IMR-90 (cell line): ENCODE data around the gene QSOX2. TPM values are rescaled to one million over a fixed set of nuclear protein-coding genes. Genes with fewer than 3 reads are reported as not detected.

ENCODE experiments used
- ATAC-seq: fragments of 200-7000 bp; cut with Tn5 transposase; 2 replicates; pipeline ENCODE4 v1.9.1; 2020; ENCODE audit warnings: low read depth, mild to moderate bottlenecking, moderate library complexity
- BruUV-seq: library from RNA; stranded (reverse); fragments of 400-500 nt; replicated peaks from 2 replicates; lab custom pipeline; 2021; lab: Mats Ljungman, UMichigan
- CTCF ChIA-PET: fragments of 300-600 bp; formaldehyde crosslinking; extraction: SDS; loops from one replicate; lab custom pipeline; 2021; ENCODE audit warnings: antibody characterized with exemption; lab: Yijun Ruan, JAX
- POLR2A ChIA-PET: fragments of 300-600 bp; sonication (Branson Sonifier 250); formaldehyde crosslinking; loops from one replicate; lab custom pipeline; 2022; ENCODE audit warnings: antibody characterized with exemption; ENCODE audit not compliant: unreplicated experiment; lab: Charles Lee
- DNase-seq: peaks from one replicate; pipeline ENCODE4 v3.0.0; 2013
- H2AFZ ChIP-seq: replicated peaks from 2 replicates; pipeline ENCODE3; 2013; ENCODE audit warnings: low read length, mild to moderate bottlenecking; ENCODE audit not compliant: poor library complexity
- H2AK5ac ChIP-seq: 2 replicates; pipeline ENCODE4 v1.6.1; 2013; ENCODE audit warnings: low read depth, low read length, inconsistent platforms
- H2AK9ac ChIP-seq: replicated peaks from 2 replicates; pipeline ENCODE3; 2013; ENCODE audit warnings: mild to moderate bottlenecking, low read depth, low read length, moderate library complexity; ENCODE audit not compliant: poor library complexity
- H2BK120ac ChIP-seq: 2 replicates; pipeline ENCODE4 v1.6.1; 2013; ENCODE audit warnings: low read depth, low read length, inconsistent platforms
- H2BK15ac ChIP-seq: 3 replicates; pipeline ENCODE4 v1.6.1; 2013; ENCODE audit warnings: low read depth, low read length, inconsistent platforms
- H2BK20ac ChIP-seq: 2 replicates; pipeline ENCODE4 v1.6.1; 2013; ENCODE audit warnings: low read depth, mild to moderate bottlenecking, inconsistent platforms, low read length, moderate library complexity
- H2BK5ac ChIP-seq: 2 replicates; pipeline ENCODE4 v1.6.1; 2013; ENCODE audit warnings: mild to moderate bottlenecking, low read depth, low read length, inconsistent platforms; ENCODE audit not compliant: poor library complexity, severe bottlenecking
- H3K14ac ChIP-seq: replicated peaks from 2 replicates; pipeline ENCODE4 v1.6.1; 2013; ENCODE audit warnings: low read depth, low read length, inconsistent platforms
- H3K18ac ChIP-seq: 2 replicates; pipeline ENCODE4 v1.6.1; 2013; ENCODE audit warnings: low read depth, low read length, control low read depth
- H3K23ac ChIP-seq: 2 replicates; pipeline ENCODE4 v1.6.1; 2013; ENCODE audit warnings: low read depth, low read length, inconsistent platforms
- H3K27ac ChIP-seq: 2 replicates; pipeline ENCODE4 v1.5.1; 2013; ENCODE audit warnings: mild to moderate bottlenecking, control low read depth, low read length; ENCODE audit not compliant: insufficient read depth
- H3K27me3 ChIP-seq: 2 replicates; pipeline ENCODE4 v1.6.1; 2013; ENCODE audit warnings: low read length; ENCODE audit not compliant: control insufficient read depth, insufficient read depth
- H3K36me3 ChIP-seq: 2 replicates; pipeline ENCODE4 v1.6.1; 2013; ENCODE audit warnings: low read length, mixed read lengths; ENCODE audit not compliant: control insufficient read depth, insufficient read depth
- H3K4ac ChIP-seq: 2 replicates; pipeline ENCODE4 v1.6.1; 2013; ENCODE audit warnings: low read depth, low read length, inconsistent platforms
- H3K4me1 ChIP-seq: 2 replicates; pipeline ENCODE4 v1.6.1; 2013; ENCODE audit warnings: low read length, mixed read lengths; ENCODE audit not compliant: control insufficient read depth, insufficient read depth
- H3K4me2 ChIP-seq: 2 replicates; pipeline ENCODE4 v1.6.1; 2013; ENCODE audit warnings: low read depth, mild to moderate bottlenecking, control low read depth, low read length, moderate library complexity
- H3K4me3 ChIP-seq: 2 replicates; pipeline ENCODE4 v1.5.1; 2013; ENCODE audit warnings: low read depth, mild to moderate bottlenecking, control low read depth, low read length, moderate library complexity; ENCODE audit not compliant: insufficient read depth
- H3K56ac ChIP-seq: 2 replicates; pipeline ENCODE4 v1.6.1; 2013; ENCODE audit warnings: low read length, inconsistent platforms; ENCODE audit not compliant: insufficient read depth; ENCODE audit errors: extremely low read depth
- H3K79me1 ChIP-seq, 2 experiments: 2 replicates each; pipeline ENCODE4 v1.6.1; 2013; ENCODE audit warnings: low read length in 2 of 2, inconsistent platforms in 1 of 2, low read depth in 1 of 2
- H3K9ac ChIP-seq: 2 replicates; pipeline ENCODE4 v1.6.1; 2013; ENCODE audit warnings: low read depth, low read length, control low read depth
- H3K9me1 ChIP-seq: 2 replicates; pipeline ENCODE4 v1.6.1; 2013; ENCODE audit warnings: low read length, inconsistent platforms; ENCODE audit not compliant: insufficient read depth
- H3K9me3 ChIP-seq: 2 replicates; pipeline ENCODE4 v1.6.1; 2013; ENCODE audit warnings: low read length; ENCODE audit not compliant: control insufficient read depth, insufficient read depth
- H4K20me1 ChIP-seq: 2 replicates; pipeline ENCODE4 v1.6.1; 2013; ENCODE audit warnings: low read length, inconsistent platforms; ENCODE audit not compliant: insufficient read depth
- H4K5ac ChIP-seq: 2 replicates; pipeline ENCODE4 v1.6.1; 2013; ENCODE audit warnings: mild to moderate bottlenecking, low read depth, low read length, control low read depth
- H4K8ac ChIP-seq, 2 experiments: 2 replicates each; pipeline ENCODE4 v1.6.1; 2013; ENCODE audit warnings: low read depth in 2 of 2, low read length in 2 of 2, control low read depth in 1 of 2, inconsistent platforms in 1 of 2
- H4K91ac ChIP-seq: 2 replicates; pipeline ENCODE4 v1.6.1; 2013; ENCODE audit warnings: low read depth, low read length, inconsistent platforms; ENCODE audit not compliant: insufficient read depth
- BHLHE40 ChIP-seq: fragments of 150-350 bp; IDR thresholded peaks from 2 replicates; pipeline ENCODE4 v1.6.1; 2016; ENCODE audit warnings: mild to moderate bottlenecking, low read depth, low read length
- CEBPB ChIP-seq: IDR thresholded peaks from 2 replicates; pipeline ENCODE4 v1.6.1; 2012; ENCODE audit warnings: low read depth, low read length, improper control_type of control experiment
- CHD1 ChIP-seq: IDR thresholded peaks from 2 replicates; pipeline ENCODE4 v1.6.1; 2012; ENCODE audit warnings: low read depth, low read length, improper control_type of control experiment
- CTCF ChIP-seq: conservative IDR thresholded peaks from 2 replicates; pipeline ENCODE4 v1.5.1; 2012; ENCODE audit warnings: mild to moderate bottlenecking, low read depth, low read length, improper control_type of control experiment
- ELK1 ChIP-seq: fragments of 150-350 bp; IDR thresholded peaks from 2 replicates; pipeline ENCODE4 v1.6.1; 2016; ENCODE audit warnings: low read depth, mild to moderate bottlenecking, low read length, moderate library complexity, borderline replicate concordance
- FOS ChIP-seq: fragments of 150-350 bp; IDR thresholded peaks from 2 replicates; pipeline ENCODE4 v1.6.1; 2016; ENCODE audit warnings: low read depth, low read length
- MAZ ChIP-seq: IDR thresholded peaks from 2 replicates; pipeline ENCODE4 v1.6.1; 2012; ENCODE audit warnings: low read depth, mild to moderate bottlenecking, low read length, improper control_type of control experiment, moderate library complexity, borderline replicate concordance
- MXI1 ChIP-seq: IDR thresholded peaks from 2 replicates; pipeline ENCODE4 v1.6.1; 2012; ENCODE audit warnings: low read depth, mild to moderate bottlenecking, low read length, moderate library complexity, borderline replicate concordance
- NFE2L2 ChIP-seq: fragments of 150-350 bp; IDR thresholded peaks from 2 replicates; pipeline ENCODE4 v1.6.1; 2016; ENCODE audit warnings: low read depth, mild to moderate bottlenecking, low read length
- POLR2A ChIP-seq: IDR thresholded peaks from 2 replicates; pipeline ENCODE4 v1.6.1; 2012; ENCODE audit warnings: mild to moderate bottlenecking, low read depth, low read length
- RAD21 ChIP-seq: IDR thresholded peaks from 2 replicates; pipeline ENCODE4 v1.6.1; 2012; ENCODE audit warnings: low read length, improper control_type of control experiment
- RCOR1 ChIP-seq: IDR thresholded peaks from 2 replicates; pipeline ENCODE4 v1.6.1; 2012; ENCODE audit warnings: mild to moderate bottlenecking, low read length, improper control_type of control experiment; ENCODE audit not compliant: insufficient replicate concordance
- RFX5 ChIP-seq: IDR thresholded peaks from 2 replicates; pipeline ENCODE4 v1.8.0; 2012; ENCODE audit warnings: low read depth, mild to moderate bottlenecking, low read length, moderate library complexity
- SMC3 ChIP-seq: fragments of 150-350 bp; IDR thresholded peaks from 2 replicates; pipeline ENCODE4 v1.6.1; 2016; ENCODE audit warnings: low read depth, mild to moderate bottlenecking, antibody characterized with exemption, low read length, moderate library complexity
- USF2 ChIP-seq: fragments of 150-350 bp; IDR thresholded peaks from 2 replicates; pipeline ENCODE4 v1.6.1; 2017; ENCODE audit warnings: mild to moderate bottlenecking, antibody characterized with exemption, low read length, low read depth
- WGBS, 2 experiments: methylation state at CpG; one replicate each; pipeline versions ENCODE4 v1.1.5 to v1.1.7; 2013; ENCODE audit warnings: missing lambda C conversion rate in 2 of 2; ENCODE audit not compliant: insufficient read length in 1 of 2; ENCODE audit errors: extremely low coverage in 2 of 2; 5-methylcytosine and 5-hydroxymethylcytosine counted together
- dilution Hi-C: fragments of 300-500 bp; cut with HindIII; formaldehyde crosslinking; loops from one replicate; pipeline ENCODE4 v1.14.3; 2018; ENCODE audit warnings: low sequenced_read_pairs; ENCODE audit not compliant: unreplicated experiment
- in situ Hi-C: fragments of 300-500 bp; cut with MboI; formaldehyde crosslinking; loops from 3 replicates; pipeline ENCODE4 v1.14.3; 2019; ENCODE audit warnings: low sequenced_read_pairs, inconsistent platforms, mixed read lengths
- intact Hi-C: fragments of 100-400 bp; cut with micrococcal nuclease; formaldehyde crosslinking; loops from 2 replicates; pipeline ENCODE4 v1.10.0; 2022
- polyA plus RNA-seq, 3 experiments: library from polyadenylated mRNA; depleted of rRNA; stranded (reverse); fragments of >200 nt; gene quantifications; 2 replicates each; pipeline ENCODE4 v1.2.3, GENCODE V29; 2012; ENCODE audit warnings: low replicate concordance in 1 of 3
- total RNA-seq: library from RNA; depleted of rRNA; stranded (reverse); fragments of >200 nt; gene quantifications from 2 replicates; pipeline ENCODE4 v1.2.3, GENCODE V29; 2012

Gene QSOX2
- total and polyA plus RNA-seq, 2 of the 4 experiments (the other 2 are of a cell fraction): 5.9 to 12.9 TPM

- H3K27me3 ChIP-seq: peaks cover 83% of the 10 kb centered on the region
- H3K79me1 ChIP-seq: no peaks in the 10 kb centered on the region
- no peak overlapping the region for H3K56ac ChIP-seq
- ChIA-PET CTCF (interaction anchor here (0.5 kb wide), 1 partner anchor 653 kb away, joined by 4 read pairs; no protein-coding TSS in a partner anchor), POLR2A (no interaction called here)
- H2BK20ac ChIP-seq: no peak overlapping the region
- no peak overlapping the region for H3K4me2 ChIP-seq
- WGBS, 2 experiments: 11% methylated on average over 12 of the region's 51 CpGs; no CpG with 5 or more reads in 1 of the 2 experiments
- dilution Hi-C loops (no loop called here), in situ Hi-C loops (no loop called here), intact Hi-C loops (no loop called here)
- H3K23ac ChIP-seq: no peak overlapping the region
- no peak overlapping the region for H2AK9ac ChIP-seq
- H3K9me3 ChIP-seq: peaks cover 2% of the 10 kb centered on the region; the same call in 1 of the 2 replicates
- H3K14ac ChIP-seq: no peak overlapping the region
- H2BK120ac ChIP-seq: no peak overlapping the region
- no peak overlapping the region for H3K9ac ChIP-seq
- ATAC-seq (no peak), DNase-seq (no peak)
- no peaks in the 10 kb centered on the region for H3K4me1 ChIP-seq
- no peak overlapping the region for H2BK5ac ChIP-seq
- no peaks in the 10 kb centered on the region for H3K9me1 ChIP-seq
- no peak overlapping the region for H2BK15ac ChIP-seq
- no peaks in the 10 kb centered on the region for H3K36me3 ChIP-seq
- no peak overlapping the region for H4K5ac ChIP-seq
- H3K18ac ChIP-seq: no peak overlapping the region
- H2AK5ac ChIP-seq: no peak overlapping the region
- no TSS peak for BruUV-seq
- no peak overlapping the region; the same call in 1 of the 2 replicates for H3K4ac ChIP-seq
- H3K27ac ChIP-seq: no peak overlapping the region
- 0 out of 2 replicates have a peak, but pooled peaks cover 5% of the 10 kb centered on the region for H4K20me1 ChIP-seq
- no peak overlapping the region for H4K91ac ChIP-seq
- no peak overlapping the region for H3K4me3 ChIP-seq
- H4K8ac ChIP-seq: no peak overlapping the region
- H2AFZ ChIP-seq: no peak overlapping the region
- no peak for TF ChIP-seq CTCF
- TF ChIP-seq POLR2A: no peak
- TF ChIP-seq SMC3: no peak
- TF ChIP-seq BHLHE40: no peak
- TF ChIP-seq MAZ: no peak
- no peak for TF ChIP-seq ELK1
- no peak for TF ChIP-seq RCOR1
- no peak for TF ChIP-seq CEBPB
- no peak for TF ChIP-seq RFX5
- TF ChIP-seq FOS: no peak
- TF ChIP-seq MXI1: no peak
- TF ChIP-seq CHD1: no peak
- no peak for TF ChIP-seq NFE2L2
- no peak for TF ChIP-seq USF2
- TF ChIP-seq RAD21: no peak
These were observed 53.1 kb downstream of the QSOX2 start for GRCh38 chr9:136192289-136193126.
